Stimulated activated CD8-positive, alpha-beta memory T cell treated with anti-CD3 and anti-CD28 coated beads, Interleukin-4, amount 100 ng/mL, for 48 hours (primary cell): ENCODE measurements around the gene ARCN1.
"Not testable (repeated sequence)": the region's sequence is repeated elsewhere in the genome, so short reads cannot be mapped to it uniquely, and the experiment has no call there.

Experiments used
- DNase-seq: peaks from one replicate; pipeline ENCODE4 v3.0.0-alpha.2; 2020

ARCN1 gene

DNA sequence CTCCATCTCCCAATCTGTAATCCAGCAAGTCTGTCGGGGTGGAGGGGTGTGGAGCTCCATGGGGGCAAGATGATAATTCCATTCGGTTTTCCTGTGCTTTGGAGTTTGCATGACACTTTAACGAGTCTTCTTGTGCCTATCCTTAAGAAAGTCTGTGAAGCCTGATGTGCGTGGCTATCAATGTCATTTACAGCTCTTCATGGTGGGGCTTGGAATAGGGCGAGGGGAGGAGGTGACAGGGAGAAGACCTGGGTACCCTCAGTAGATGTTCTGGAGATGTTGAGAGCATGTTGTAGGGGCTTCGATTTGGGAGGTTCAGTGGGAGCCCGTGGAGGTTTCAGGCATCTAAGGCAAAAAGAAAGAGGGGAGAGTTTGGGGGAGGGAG, 34.6 kb downstream of the ARCN1 start:
- DNase-seq: no peak

DNA sequence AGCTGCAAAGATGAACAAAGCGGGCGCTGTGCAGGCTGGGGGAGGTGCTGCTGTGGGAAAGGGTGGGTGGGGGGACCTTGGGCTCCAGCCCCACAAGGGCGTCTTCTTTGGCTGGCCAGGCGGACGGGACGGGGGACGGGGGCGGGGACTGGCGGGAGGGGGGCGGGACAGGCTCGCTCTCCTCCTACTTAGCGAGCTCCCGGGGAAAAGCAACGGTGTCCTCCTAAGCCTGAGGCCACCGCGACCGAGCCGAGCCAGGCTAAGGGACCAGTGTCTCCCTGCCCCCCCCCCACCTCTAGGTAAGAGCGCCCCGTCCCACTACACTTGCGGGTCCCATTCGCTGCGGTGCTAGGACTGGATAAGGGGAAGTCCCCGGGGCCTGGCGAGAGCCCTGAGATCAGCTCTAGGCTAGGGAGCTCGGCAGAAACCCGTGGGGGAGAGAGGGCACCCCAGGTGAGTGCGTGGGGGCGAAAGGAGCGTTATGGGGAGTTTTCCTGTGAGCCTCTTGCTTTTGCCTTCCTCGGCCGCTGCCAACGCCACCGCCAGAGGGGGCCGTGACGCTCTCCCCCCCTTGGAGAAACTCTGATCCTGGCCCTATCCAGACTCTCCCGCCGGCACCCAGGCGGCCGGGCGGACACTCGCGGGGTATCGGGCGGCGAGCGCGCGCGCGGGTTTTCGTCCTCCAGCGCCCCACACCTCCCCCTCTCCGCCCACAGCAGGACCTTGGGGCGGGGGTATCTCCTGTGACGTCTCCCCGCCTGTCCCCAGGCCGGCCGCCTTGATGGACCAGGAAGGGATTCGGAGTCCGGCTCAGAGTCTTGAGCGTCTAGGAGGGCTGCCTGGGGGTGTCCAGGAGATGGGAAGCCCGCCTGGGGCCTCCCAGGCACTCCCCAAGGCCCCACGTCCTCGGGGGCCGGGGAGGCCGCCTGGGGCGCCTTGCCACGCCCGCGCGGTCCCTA, 35.5 kb downstream of the ARCN1 start, which contains the start of gene PHLDB1:
Gene PHLDB1, plus strand, starts transcription at position 215 of the 959 bp plus-strand sequence. CDS start 6,222 bp downstream, outside the sequence.
- peak; percentile 69 for DNase-seq

DNA sequence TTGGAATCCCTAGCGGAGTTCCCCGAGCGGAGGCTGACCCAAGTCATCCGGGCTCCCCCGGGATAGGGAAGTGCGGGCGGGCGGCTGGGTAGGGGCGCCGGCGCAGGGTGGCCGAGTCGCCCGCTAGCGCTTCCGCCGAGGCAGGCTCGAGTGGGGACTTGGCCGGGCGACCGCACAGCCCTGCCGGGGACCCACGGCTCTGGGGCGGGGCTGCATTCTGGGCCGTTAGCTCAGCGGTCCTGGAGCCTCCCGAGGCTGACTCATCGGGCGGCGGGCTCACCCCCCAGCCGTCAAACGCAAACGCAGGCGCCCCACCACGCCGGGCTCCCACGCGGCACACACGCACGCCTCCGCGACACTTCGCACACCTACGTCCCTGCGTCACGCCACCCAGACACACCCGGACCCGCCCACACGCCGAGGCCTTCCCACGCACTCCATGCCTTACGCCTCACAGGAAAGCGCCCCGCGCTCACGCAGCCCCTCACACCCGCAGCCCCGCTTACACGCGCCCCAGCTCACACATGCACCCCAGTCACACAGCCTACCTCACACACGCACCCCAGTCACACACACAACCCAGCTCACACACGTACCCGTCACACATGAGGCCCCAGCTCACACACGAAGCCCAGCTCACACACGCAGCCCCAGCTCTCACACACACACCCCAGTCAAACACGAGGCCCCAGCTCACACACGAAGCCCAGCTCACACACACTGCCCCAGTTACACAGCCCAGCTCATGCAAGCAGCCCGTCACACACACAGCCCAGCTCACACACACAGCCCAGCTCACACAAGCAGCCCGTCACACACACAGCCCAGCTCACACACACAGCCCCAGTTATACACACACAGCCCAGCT, 36.4 kb downstream of the ARCN1 start:
- peak; percentile 74 for DNase-seq

DNA sequence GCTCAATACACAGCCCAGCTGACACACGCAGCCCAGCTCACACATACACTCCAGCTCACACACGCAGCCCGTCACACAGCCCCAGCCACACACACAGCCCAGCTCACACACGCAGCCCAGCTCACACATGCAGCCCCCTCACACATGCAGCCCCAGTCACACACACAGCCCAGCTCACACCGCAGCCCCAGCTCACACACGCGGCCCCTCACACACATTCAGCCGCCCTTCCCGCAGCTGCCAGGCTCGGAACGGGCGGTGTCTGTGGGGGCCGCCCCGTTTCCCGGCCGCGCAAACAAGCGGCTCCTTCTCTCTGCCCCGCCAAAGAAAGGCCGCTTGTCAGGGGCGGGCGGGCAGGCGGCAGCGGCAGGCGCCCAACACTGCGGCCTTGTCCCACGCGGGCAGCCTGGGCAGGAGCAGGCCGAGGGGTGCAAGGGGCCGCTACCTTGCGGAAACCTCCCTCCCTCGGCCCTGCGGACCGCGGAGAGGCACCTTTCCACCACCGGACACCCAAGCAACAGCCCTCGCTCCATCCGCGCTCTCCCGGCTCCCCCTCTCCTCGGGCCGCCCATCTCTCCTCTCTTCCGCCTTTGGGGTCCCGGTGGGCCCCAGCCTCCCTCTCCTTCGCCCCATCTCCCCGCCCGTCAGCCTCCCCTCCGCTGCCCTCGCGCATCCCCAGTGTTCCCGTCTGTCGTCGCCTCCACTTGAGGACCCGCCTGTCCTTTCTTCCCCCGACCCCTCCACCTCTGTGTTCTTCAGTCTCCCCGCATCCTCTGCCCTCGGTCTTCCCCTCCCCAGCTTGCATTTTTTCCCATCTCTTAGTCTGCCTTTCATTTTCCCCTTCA, 37.4 kb downstream of the ARCN1 start:
- DNase-seq: peak; percentile 48

DNA sequence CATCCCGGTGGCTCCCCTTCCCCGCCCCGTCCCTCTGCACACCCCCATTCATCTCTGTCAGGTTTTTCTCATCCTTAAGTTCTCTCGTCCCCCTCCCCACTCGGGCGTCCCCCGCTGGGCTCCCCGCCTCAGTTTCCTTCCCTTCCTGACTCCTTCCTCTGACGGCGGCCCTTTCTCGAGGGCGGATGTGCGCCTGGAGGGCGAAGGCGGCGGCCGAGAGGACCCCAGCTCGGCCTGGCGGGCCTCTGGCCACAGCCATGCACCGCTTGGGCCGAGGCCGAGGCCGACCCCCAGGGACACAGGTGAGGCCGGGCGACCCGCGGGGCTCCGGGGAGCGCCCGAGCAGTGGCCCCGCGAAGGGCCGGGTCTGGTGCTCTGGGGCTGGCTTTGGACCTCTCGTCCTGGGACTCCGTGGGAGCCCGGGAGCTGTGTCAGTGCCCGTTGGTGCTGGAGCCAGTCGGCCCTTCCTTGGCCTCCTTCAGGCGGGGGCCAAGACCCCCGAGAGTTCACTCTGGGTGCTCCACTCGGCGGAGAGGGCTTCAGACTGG, 38.1 kb downstream of the ARCN1 start:
- peak; percentile 32 for DNase-seq

DNA sequence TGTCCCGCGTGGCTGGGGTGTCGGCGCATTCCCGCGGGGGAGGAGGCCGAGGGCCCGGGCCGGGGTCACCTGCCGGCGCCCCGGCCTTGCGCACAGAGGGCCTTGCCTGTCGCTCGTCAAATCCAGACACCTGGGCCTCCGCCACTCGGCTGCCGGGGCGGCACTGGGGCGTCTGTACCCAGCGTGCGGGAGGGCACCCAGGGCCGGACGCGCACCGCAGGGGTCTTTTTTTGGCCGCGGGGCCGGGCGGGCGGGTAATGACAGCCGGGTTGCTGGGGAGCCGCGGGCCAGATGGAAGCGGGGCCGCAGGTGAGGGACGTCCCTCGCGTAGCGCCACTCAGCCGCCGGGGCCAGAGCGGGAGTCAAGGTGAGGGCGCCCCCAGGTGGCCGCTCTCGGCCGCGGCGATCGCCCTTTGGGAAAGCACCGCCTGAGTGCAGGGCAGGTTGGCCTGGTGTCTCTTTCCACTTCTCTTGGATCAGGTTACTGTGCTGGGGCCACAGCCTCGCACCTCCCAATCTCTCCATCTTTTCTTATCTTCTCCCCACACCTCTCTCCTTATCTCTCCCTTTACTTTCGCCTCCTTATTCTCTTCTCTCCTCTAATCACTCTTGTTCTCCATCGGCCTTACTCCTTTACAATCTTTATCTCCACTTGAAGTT, 38.7 kb downstream of the ARCN1 start:
- peak; percentile 93 for DNase-seq

DNA sequence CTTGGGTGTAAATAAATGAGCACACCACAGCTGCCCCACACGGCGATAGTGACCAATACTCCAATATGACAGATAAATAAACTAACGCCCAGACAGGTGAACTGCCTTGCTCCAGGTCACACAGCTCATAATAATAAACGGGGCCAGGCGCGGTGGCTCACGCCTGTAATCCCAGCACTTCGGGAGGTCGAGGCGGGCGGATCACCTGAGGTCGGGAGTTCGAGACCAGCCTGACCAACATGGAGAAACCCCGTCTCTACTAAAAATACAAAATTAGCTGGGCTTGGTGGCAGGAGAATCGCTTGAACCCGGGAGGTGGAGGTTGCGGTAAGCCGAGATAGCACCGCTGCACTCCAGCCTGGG, 39.2 kb downstream of the ARCN1 start:
- DNase-seq: not testable (repeated sequence)

DNA sequence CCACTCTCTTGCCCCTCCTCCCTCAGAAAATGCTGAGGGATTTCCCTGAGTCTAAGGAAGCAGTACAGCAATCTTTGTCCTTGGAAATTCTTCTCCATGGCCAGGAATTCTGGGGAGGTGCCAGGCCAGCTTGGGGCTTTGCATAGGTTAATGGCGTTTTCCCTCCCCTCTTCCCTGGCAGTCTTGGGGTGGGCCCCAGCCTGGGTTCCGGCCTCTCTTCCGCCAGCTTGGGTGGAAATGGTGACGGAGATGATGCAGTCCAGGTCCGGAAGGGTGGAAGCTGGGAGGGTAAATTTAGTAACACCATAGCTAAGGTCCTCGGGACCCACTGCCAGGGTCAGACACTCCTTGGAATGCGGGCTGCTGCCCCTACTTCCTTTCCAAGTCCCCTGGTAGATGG, 40.2 kb downstream of the ARCN1 start:
- no peak for DNase-seq

DNA sequence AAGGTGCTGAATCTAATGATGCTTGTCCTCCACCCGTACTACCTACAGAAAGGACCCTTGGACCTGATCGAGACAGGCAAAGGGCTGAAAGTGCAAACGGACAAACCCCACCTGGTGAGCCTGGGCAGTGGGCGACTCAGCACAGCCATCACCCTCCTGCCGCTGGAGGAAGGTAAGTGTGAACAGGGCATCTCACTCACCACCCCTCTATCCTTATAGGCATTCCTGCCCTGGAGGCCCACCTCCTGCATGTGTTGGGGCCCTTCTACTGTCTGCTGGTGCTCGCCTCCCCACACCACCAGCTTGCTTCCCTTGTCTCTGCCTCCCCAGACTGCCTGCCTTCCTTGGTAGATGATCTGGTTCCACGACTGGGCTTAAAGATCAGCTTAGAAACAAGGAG, 42.3 kb downstream of the ARCN1 start:
- no peak for DNase-seq

DNA sequence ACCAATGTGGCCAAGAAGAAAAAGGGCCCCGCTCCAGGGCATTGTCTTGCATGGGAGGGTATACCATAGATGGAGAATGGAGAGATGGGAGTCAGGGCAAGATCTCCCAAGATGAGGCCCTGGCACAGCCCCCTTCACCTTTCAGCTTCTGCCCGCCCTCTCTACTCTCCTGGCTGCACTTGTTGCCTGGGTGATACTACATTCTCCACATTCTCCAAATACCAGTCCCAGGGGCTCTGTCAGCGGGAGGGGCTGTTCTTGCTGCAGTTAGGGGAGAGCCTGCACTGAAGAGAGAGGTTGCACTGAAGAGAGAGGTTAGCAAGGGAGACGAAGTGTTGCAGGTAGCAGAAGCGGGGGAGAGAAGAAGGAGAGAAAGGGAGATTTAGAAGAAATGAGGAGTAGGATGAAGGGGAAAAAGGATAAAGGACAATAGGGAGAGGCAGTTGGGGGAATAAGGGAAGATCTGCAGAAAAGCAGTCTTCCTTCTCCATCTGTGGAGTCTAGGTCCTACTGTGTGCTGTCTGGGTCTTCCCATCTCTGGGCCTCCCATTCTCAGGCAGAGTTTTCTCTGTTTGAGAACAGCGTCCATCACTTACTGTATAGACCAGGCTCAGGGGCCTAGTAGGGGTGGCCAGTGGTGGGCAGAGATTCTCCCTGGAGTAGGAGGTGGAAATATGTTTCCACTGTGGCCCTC, 43.2 kb downstream of the ARCN1 start:
- DNase-seq: no peak

DNA sequence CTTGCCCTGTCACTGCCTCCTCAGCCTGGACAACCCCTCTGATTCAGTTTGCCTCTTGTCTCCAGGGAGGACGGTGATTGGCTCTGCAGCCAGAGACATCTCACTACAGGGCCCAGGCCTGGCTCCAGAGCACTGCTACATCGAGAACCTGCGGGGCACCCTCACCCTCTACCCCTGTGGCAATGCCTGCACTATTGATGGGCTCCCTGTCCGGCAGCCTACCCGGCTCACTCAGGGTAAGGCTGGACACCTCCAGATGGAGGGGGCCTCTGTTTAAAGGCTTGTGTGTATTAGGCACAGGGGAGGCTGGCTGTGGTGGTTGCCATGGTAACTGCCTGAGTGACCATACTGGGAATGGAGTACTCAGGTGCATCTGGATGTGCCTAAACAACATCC, 43.8 kb downstream of the ARCN1 start:
- no peak for DNase-seq

DNA sequence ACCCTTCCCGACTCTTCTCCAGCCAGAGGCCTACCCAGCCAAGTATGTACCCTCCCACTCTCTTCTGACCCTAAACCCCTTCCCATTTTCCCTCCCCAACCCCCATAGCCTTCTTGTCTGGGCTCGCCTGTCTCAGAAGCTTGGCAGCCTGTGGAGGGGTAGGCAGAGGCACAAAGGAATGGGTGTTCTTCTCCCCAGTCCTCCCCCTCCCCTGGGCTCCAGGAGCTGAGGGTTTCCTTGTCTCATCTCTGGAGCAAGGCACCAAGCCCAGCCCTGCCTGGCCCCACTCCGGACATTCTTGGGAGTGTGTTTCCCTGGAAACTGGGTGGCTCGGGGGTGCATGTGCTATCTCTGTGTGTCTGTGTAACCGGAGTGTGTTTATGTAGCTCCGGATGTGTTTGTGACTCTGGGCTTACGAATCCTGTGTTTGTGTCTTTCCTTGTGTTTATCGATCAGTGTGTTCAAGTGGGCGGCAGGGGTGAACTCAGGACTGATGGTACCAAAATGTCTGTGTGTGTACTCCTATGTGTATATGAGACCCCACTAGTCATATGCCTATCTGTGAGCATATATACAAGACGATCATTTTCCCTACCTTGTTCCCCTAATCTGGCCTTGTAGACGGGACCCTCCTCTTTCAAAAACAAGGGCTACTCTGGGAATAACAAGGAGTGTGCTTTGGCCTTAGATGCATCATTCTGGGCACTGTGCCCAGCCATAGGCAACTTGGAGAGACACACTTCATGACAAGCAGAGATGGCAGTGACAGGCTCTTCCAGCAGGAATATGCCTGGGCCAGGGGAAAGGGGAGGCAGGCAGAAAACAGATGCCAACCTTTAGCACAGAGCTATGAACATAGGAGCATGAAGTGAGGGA, 46.1 kb downstream of the ARCN1 start:
- DNase-seq: no peak

DNA sequence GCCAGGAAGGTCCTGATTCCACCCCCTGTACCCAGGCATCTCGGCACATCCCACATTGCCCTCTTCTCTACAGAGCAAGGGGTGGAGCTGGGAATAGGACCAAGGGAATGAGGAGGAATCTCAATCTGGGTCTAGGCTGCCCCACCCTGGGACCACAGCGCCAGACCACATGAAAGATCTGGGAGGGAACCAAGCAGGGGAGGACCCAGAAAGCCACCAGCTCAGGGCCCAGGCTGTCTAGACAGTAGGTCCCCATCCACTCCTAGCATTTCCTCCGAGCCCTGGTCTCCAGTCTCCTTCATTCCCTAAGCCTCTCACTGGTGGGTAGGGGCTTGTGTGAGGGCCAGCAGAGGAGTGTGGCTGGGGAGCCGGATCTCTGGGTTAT, 46.8 kb downstream of the ARCN1 start:
- no peak for DNase-seq

DNA sequence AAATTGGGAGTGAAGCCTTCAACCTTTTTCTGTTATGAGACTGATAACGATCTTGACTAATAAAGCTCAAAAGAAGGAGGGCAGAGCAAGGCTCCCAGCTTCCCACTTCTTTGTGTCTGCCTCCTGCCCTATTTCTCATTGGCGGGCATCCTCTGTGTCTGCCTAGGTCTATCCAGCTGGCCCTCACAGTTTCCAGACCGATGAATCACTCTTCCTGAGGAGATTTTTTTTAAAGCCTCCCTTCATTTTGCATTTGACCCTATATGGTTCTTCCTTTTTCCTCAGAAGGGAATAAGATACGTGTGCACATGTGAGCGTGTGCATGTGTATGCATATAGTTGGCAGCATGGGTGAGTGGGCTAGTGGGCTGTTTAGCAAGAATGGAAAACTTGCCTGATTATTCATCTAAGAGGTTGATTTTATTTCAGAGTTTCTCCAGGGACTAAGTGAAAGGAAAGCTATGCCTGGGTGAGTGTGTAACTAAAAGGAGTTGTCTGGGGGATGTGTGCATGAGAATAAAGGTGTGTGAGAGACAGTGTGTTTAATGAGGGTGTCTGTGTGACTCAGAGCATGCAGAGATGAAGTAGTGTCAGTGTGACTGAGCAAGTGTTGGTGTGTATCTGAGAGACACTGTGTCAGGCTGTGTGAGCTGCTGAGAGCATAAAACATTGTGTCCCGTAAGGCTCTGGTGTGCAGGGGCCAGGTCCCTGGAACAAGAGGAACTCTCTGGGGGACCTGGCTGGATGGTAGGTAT, 47.4 kb downstream of the ARCN1 start:
- no peak for DNase-seq

DNA sequence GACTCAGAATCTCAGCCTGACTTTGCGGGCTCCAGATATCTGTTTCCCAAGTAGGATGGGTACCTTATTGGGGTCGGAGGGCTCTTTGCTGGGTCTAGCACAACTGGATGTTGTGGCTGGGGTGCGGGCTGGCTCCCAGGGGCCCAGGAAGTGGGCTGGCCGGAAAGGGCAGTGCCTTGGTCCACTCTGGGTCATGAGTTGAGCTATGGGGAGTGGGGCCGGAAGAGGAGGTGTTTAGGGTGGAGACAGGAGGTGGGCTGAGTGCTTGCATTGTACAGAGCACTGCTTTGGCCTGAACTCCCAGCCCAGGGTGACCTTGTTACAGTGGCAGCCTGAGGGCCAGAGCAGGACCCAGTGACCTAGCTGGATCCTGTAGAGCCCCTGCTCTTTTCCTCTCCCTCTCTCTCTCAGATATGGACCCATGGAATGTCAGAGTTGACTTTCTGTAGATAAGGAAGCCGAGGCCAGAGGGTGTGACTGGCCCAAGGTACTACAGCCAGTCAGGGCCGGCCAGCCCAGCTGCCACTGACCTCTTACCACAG, 48.4 kb downstream of the ARCN1 start:
- no peak for DNase-seq

DNA sequence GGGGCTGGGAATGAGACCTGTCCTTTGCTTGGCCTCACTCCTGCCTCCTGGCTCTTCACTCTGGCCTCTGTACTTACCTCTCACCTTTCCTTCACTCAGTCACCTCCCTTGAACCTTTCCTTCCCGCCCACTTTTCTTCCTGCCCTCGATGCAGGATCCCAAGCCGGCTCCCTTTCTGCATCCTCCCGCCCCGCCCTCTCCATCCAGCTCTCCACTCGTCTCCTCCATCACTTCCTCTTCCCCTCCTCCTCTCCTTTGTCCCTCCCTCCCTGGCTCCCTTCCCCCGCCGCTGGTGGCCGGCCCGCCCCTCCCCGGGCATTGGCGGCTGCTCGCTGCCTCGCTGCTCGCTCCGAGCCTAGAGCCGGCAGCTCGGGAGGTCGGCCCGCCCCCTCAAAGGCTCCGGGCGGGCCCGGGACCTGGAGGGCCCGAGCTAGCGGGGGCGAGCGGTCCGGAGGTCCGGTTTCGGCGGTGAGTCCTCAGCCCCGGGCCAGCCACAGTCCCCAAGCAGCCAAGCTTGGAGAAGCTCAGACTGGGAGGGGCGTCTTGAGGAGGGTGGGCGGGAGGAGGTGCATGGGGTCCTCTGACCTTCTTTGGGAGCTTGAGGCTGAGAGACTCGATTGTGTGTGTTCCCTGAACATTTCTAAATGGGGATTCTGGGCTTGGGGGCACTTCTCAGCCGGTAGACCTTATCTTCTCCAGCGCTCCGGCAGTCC, 49.0 kb downstream of the ARCN1 start:
- peak; percentile 61 for DNase-seq

DNA sequence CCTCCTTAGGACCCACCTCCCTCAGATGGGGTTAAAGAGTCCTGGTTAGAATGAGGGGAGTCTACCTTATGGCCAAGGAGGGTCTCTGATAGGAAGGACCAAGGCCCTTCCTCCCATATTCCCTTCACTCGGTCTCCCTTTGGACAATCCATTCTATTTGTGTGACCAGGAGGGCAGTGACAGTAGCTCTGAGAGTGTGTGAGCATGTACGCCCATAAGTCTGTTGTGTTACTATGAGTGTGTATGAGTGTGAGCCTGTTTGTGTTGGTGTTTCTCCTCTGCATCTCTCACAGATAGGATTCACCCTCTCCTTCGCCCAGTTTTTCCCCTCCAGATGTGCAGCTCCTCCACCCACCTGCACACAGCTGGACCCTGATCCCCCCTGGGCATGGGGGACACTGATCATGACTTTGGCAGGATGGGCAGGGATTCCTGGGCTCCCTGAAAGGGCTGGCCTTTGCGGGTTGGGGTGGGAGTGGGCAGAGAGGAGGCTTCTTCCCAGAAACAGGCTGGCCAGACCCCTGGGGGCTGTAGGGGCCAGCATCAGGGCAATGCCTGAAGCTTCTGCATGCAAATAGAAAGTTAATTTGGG, 49.7 kb downstream of the ARCN1 start:
- no peak for DNase-seq
